Measurements from ENCODE around the gene HAPLN3.

Gene HAPLN3

GRCh38 chr15:88911766-88912118 lies 16.4 kb upstream of the HAPLN3 start:
- no peak for DNase-seq (ENCODE audit: extremely low read depth in 1 of 2, low read depth in 1 of 2)

- DNase-seq (ENCODE audit: extremely low read depth in 1 of 2, low read depth in 1 of 2) = no peak
Observed at GRCh38 chr15:88909956-88910831, 14.8 kb upstream of the HAPLN3 start.

GRCh38 chr15:88908697-88909621 lies 13.6 kb upstream of the HAPLN3 start:
- no peak for DNase-seq (ENCODE audit: extremely low read depth in 1 of 2, low read depth in 1 of 2)

- DNase-seq (ENCODE audit: extremely low read depth in 1 of 2, low read depth in 1 of 2) = no peak
Observed at GRCh38 chr15:88908123-88908522, 12.8 kb upstream of the HAPLN3 start.

GRCh38 chr15:88907111-88907510 lies 11.8 kb upstream of the HAPLN3 start:
- DNase-seq (ENCODE audit: extremely low read depth in 1 of 2, low read depth in 1 of 2) = no peak

GRCh38 chr15:88906551-88906950 lies 11.2 kb upstream of the HAPLN3 start:
- no peak for DNase-seq (ENCODE audit: extremely low read depth in 1 of 2, low read depth in 1 of 2)

GRCh38 chr15:88906130-88906529 lies 10.8 kb upstream of the HAPLN3 start:
- no peak for DNase-seq (ENCODE audit: extremely low read depth in 1 of 2, low read depth in 1 of 2)

GRCh38 chr15:88905576-88905975 lies 10.2 kb upstream of the HAPLN3 start:
- DNase-seq (ENCODE audit: extremely low read depth in 1 of 2, low read depth in 1 of 2) = no peak

GRCh38 chr15:88904624-88905327 lies 9.4 kb upstream of the HAPLN3 start:
- peak; percentile 56 to 85 for DNase-seq (ENCODE audit: extremely low read depth in 1 of 2, low read depth in 1 of 2)

- DNase-seq (ENCODE audit: extremely low read depth in 1 of 2, low read depth in 1 of 2) = no peak
Observed at GRCh38 chr15:88904257-88904623, 8.9 kb upstream of the HAPLN3 start.

- DNase-seq (ENCODE audit: extremely low read depth in 1 of 2, low read depth in 1 of 2) = no peak
Observed at GRCh38 chr15:88902846-88903245, 7.5 kb upstream of the HAPLN3 start.

GRCh38 chr15:88902221-88902835 lies 7.0 kb upstream of the HAPLN3 start:
- no peak for DNase-seq (ENCODE audit: extremely low read depth in 1 of 2, low read depth in 1 of 2)

GRCh38 chr15:88901508-88902220 lies 6.3 kb upstream of the HAPLN3 start:
- DNase-seq (ENCODE audit: extremely low read depth in 1 of 2, low read depth in 1 of 2) = no peak

GRCh38 chr15:88900982-88901418 lies 5.7 kb upstream of the HAPLN3 start:
- no peak for DNase-seq (ENCODE audit: extremely low read depth in 1 of 2, low read depth in 1 of 2)

- no peak for DNase-seq (ENCODE audit: extremely low read depth in 1 of 2, low read depth in 1 of 2)
Observed at GRCh38 chr15:88900309-88900981, 5.1 kb upstream of the HAPLN3 start.

- no peak for DNase-seq (ENCODE audit: extremely low read depth in 1 of 2, low read depth in 1 of 2)
Observed at GRCh38 chr15:88899251-88899650, 3.9 kb upstream of the HAPLN3 start.

GRCh38 chr15:88898736-88899135 lies 3.4 kb upstream of the HAPLN3 start:
- DNase-seq (ENCODE audit: extremely low read depth in 1 of 2, low read depth in 1 of 2) = no peak

- DNase-seq (ENCODE audit: extremely low read depth in 1 of 2, low read depth in 1 of 2) = peak; percentile 45 to 81
Observed at GRCh38 chr15:88897456-88898194, 2.3 kb upstream of the HAPLN3 start.

GRCh38 chr15:88897142-88897455 lies 1.8 kb upstream of the HAPLN3 start:
- no peak for DNase-seq (ENCODE audit: extremely low read depth in 1 of 2, low read depth in 1 of 2)

Measured in stimulated activated CD8-positive, alpha-beta memory T cell treated with anti-CD3 and anti-CD28 coated beads, Interleukin-7, amount 100 ng/mL, for 48 hours (primary cell).